ENCODE results near the gene SMURF1.
A peak's percentile ranks its signal among the peaks of the same experiment; 100 is the strongest.

Gene SMURF1

DNA sequence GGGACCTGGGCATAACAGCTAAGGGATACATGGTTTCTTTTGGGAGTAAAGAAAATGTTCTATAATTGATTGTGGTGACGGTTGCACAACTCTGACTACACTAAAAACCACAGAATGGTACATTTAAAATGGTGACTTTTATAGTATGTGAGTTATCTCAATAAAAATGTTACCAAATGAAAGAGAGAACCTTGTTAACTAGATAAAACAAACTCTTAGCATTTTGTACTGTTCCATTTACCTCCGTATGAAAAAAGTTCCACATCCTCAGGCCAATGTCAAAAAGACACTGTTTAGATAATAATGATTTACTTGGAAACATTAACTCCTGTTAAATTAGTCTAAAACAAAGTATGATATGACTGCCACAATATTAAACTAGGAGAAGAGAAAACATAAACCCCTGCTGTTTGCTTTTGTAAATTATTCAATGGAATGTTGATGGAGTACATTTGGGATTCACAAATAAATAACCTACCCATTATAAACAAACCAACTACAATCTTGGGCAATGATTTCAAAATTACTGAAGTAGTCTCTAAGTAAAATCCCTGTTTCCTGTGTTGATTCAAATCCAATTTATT lies 60.7 kb downstream of the SMURF1 start:
- DNase-seq (ENCODE audit: low read depth): no peak
- H3K4me3 ChIP-seq (ENCODE audit: low read depth, low read length): no peak overlapping the region
- TF ChIP-seq, protein P1, sequence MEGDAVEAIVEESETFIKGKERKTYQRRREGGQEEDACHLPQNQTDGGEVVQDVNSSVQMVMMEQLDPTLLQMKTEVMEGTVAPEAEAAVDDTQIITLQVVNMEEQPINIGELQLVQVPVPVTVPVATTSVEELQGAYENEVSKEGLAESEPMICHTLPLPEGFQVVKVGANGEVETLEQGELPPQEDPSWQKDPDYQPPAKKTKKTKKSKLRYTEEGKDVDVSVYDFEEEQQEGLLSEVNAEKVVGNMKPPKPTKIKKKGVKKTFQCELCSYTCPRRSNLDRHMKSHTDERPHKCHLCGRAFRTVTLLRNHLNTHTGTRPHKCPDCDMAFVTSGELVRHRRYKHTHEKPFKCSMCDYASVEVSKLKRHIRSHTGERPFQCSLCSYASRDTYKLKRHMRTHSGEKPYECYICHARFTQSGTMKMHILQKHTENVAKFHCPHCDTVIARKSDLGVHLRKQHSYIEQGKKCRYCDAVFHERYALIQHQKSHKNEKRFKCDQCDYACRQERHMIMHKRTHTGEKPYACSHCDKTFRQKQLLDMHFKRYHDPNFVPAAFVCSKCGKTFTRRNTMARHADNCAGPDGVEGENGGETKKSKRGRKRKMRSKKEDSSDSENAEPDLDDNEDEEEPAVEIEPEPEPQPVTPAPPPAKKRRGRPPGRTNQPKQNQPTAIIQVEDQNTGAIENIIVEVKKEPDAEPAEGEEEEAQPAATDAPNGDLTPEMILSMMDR (IDR thresholded peaks at IDR 0.05; ENCODE audit: control insufficient read depth, extremely low read depth, insufficient read depth): no peak

DNA sequence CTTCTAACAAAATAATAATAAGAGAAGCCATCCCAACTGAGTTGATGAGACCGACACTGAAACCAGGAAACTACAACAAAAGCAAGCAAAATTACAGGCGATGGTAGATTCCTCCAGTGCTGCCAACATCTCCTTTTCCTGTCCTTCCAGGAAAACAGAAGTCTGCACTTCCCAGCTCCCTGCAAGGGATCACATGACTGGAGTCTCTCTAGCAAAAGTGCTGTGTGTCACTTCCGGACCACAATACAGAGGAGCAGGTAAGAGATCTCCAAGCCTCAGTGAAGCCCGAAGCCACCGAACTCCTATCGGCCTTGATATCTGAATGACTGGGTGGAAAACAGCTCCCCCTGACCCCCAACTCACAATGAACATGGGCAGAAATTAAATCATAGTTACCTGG lies 63.2 kb downstream of the SMURF1 start:
- no peak for DNase-seq (ENCODE audit: low read depth)
- TF ChIP-seq, protein P1 (IDR thresholded peaks at IDR 0.05; ENCODE audit: control insufficient read depth, extremely low read depth, insufficient read depth): no peak
- no peak overlapping the region for H3K4me3 ChIP-seq (ENCODE audit: low read depth, low read length)

DNA sequence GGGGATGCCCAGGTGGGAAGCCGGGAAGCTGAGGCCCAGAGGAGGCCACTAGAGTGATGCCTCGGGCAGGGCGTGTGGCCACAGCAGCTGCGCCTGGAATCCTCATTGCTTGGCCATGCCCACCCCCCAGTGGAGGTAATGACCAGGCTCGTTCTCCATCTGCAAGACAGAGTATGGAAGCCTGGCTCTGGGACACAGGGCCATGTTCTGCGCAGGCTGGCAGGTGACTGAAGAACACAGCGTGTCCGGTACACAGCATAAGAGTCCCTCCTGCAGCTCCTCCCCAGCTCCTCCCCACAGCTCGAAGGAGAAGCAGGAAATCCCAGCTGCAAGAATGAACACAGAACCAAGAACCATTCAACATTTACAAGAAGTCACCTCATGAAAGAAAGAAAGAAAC lies 64.8 kb downstream of the SMURF1 start:
- peak; percentile 33 for DNase-seq (ENCODE audit: low read depth)
- H3K4me3 ChIP-seq (ENCODE audit: low read depth, low read length): no peak overlapping the region

DNA sequence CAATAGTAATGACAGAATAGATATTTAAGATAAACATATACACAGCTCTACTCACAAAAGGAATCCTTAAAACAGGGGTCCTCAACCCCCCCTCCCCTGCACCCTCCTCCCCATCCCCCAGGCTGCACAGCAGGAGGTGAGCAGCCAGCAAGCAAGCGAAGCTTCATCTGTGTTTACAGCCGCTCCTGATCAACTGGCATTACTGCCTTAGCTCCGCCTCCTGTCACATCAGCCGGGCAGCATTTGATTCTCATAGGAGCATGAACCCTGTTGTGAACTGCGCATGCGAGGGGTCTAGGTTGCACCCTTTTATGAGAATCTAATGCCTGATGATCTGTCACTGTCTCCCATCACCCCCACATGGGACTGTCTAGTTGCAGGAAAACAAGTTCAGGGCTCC lies 65.5 kb downstream of the SMURF1 start:
- H3K4me3 ChIP-seq (ENCODE audit: low read depth, low read length): no peak overlapping the region
- no peak for DNase-seq (ENCODE audit: low read depth)
- TF ChIP-seq, protein P1 (IDR thresholded peaks at IDR 0.05; ENCODE audit: control insufficient read depth, extremely low read depth, insufficient read depth): no peak

More for the DNA sequence above, 64.8 kb downstream of the SMURF1 start:
- TF ChIP-seq, protein P1 (IDR thresholded peaks at IDR 0.05; ENCODE audit: control insufficient read depth, extremely low read depth, insufficient read depth): no peak

DNA sequence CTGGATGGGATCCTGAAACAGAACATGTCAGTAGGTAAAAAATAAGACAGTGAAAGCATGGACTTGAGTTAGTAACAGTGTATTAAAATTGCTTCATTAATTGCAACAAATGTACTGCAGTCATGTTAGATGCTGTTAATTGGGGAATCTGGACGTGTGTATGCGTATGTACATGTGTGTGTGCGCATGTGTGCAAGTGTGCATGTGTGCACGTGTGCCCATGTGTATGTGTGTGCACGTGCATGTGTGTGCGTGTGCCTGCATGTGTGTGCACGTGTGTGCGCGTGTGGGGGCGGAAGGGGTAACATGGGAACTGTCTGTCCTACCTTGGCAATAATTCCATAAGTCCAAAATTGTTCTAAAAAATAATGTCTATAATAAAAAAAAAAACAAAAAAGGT lies 67.3 kb downstream of the SMURF1 start:
- no peak for DNase-seq (ENCODE audit: low read depth)
- no peak overlapping the region for H3K4me3 ChIP-seq (ENCODE audit: low read depth, low read length)
- TF ChIP-seq, protein P1 (IDR thresholded peaks at IDR 0.05; ENCODE audit: control insufficient read depth, extremely low read depth, insufficient read depth): no peak

DNA sequence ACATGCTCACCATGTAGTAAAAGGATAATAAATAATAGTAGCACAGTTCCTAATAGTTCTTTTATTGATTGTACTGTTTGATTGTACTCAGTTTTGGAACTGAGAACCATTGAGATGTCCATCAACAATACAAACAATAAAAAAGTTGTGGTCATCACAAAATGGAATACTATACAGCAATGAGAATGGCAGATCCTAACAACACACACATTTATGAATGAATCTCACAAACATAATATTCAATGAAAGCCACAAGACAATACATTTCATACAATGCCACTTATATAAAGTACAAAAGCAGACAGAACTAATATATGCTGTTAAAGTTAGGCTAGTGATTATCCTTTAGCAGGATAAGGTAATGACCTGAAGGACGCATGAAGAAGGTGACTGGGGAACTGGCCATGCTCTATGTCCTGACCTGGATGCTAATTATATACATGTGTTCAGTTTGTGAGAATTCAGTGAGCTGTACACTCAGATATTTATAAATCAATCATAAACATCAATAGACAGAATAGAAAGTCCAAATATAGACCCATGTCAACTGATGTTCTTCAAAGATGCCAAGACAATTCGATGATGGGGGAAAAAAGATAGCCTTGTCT lies 70.0 kb downstream of the SMURF1 start:
- H3K4me3 ChIP-seq (ENCODE audit: low read depth, low read length): no peak overlapping the region
- no peak for DNase-seq (ENCODE audit: low read depth)
- TF ChIP-seq, protein P1 (IDR thresholded peaks at IDR 0.05; ENCODE audit: control insufficient read depth, extremely low read depth, insufficient read depth): no peak

DNA sequence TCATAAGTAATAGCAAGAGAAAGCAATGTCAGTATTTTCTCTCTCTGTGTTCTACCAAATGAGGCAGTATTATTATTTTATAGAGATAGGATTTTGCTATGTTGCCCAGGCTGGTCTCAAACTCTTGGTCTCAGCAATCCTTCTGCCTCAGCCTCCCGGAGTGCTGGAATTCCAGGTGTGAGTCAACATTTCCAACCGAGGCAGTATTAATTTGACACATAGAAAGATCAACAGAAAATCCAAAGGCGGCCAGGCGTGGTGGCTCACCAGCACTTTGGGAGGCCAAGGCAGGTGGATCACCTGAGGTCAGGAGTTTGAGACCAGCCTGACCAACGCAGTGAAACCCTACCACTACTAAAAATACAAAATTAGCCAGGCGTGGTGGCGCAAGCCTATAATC lies 71.8 kb downstream of the SMURF1 start:
- DNase-seq (ENCODE audit: low read depth): no peak
- TF ChIP-seq, protein P1 (IDR thresholded peaks at IDR 0.05; ENCODE audit: control insufficient read depth, extremely low read depth, insufficient read depth): no peak
- no peak overlapping the region for H3K4me3 ChIP-seq (ENCODE audit: low read depth, low read length)

All from LNCaP clone FGC (cell line).